GM19468 (cell line): ENCODE data around the gene RNF215.

Source experiments
- ATAC-seq: cut with Tn5 transposase; IDR thresholded peaks from one replicate; pipeline ENCODE4 v1.9.1; 2021; ENCODE audit warnings: mild to moderate bottlenecking, moderate library complexity, moderate number of reproducible peaks; ENCODE audit not compliant: unreplicated experiment; ENCODE audit errors: extremely low read depth

RNF215 gene

DNA sequence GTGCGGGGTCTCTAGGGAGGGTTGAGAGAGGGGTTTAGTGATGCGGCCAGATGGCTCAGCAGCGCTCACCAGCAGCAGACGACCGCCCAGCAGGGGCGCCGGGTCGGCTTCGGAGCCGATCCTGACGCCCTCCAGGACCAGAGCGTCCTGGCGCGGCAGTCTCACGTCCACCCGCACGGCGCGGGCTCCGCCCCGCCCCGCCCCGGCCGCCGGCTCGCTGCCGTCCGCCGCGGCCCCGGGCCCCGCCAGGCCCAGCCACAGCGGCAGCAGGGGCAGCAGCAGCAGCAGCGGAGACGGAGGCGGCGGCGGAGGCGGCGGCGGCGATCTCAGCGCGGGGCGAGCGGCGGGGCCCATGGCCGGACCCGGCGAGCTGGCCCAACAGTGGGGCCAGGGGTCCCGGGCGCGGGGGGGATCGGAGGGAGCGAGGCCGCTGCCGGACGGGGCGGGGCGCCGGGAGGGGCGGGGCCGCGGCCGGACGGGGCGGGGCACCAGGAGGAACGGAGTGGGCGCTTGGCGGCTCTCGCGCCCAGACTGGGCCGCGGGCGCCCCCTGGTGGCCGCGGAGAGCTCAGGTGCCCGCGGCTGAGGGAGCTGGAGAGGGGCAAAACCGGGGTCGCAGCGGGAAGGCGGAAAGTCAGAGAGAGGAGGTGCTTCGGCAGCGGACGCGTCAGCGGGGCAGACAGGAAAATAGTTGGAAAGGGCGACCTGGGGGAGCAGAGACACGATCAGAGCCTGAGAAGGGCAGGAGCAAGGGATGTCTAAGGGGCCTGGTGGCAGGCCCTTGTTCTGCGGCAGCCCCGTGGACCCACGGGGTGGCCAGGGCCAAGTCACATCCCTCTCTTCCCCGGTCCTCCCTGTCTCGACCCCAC, at the start of gene RNF215:
RNF215 (minus strand) TSS at position 452 of the 868 bp plus-strand sequence; CDS start at position 354, 98 bp downstream.
- peak; percentile 60 for ATAC-seq

GRCh38 chr22:30436196-30436595, 49.0 kb upstream of the RNF215 start:
- ATAC-seq: no peak

GRCh38 chr22:30435674-30436126, 48.5 kb upstream of the RNF215 start:
- no peak for ATAC-seq

- no peak for ATAC-seq
Measured at GRCh38 chr22:30434843-30435242, 47.6 kb upstream of the RNF215 start.

GRCh38 chr22:30433773-30434172, 46.6 kb upstream of the RNF215 start:
- ATAC-seq: no peak

DNA sequence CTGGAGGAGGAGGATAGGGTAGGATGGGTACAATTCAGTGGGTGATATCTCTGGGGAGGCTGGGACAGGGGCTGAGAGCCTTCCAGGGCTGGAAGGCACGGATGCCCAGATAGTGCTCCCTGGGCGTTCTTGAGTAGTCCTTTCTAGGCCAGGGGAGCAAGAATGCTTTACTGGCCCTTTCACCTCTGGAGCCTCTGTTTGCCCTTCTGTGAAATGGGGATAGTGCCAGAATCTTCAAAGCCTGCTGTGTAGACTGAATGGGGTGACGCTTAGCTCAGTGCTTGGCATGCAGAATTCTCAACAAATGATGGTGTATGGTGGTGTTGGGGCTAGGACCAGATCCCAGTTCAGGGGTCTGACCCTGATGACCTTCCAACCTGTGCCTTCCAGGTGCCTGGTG, 46.0 kb upstream of the RNF215 start:
- ATAC-seq: no peak

GRCh38 chr22:30432520-30432919, 45.3 kb upstream of the RNF215 start:
- no peak for ATAC-seq

GRCh38 chr22:30432096-30432495, 44.9 kb upstream of the RNF215 start:
- ATAC-seq: no peak

GRCh38 chr22:30430933-30431332, 43.7 kb upstream of the RNF215 start:
- no peak for ATAC-seq

DNA sequence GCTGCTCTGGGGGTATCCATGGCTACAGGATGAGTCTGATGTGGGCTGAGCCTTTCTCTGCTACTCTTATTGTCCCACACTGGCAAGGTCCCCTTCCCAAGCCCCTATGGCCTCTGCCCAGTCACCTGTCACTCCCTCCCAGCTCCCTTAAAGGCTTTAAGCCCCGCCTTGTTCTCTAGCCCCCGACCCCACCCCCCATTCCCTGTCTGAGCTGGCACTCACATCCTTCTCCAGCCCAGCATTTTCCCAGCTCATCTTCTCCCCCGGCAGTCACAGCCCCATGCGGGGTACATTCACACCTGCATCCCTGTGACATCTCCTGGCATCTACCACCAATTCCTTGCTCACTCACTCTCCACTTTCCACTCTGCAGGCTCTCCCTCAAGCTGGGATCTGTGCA, 42.7 kb upstream of the RNF215 start:
- ATAC-seq: no peak

- no peak for ATAC-seq
Measured at GRCh38 chr22:30427871-30428270, 40.7 kb upstream of the RNF215 start.

DNA sequence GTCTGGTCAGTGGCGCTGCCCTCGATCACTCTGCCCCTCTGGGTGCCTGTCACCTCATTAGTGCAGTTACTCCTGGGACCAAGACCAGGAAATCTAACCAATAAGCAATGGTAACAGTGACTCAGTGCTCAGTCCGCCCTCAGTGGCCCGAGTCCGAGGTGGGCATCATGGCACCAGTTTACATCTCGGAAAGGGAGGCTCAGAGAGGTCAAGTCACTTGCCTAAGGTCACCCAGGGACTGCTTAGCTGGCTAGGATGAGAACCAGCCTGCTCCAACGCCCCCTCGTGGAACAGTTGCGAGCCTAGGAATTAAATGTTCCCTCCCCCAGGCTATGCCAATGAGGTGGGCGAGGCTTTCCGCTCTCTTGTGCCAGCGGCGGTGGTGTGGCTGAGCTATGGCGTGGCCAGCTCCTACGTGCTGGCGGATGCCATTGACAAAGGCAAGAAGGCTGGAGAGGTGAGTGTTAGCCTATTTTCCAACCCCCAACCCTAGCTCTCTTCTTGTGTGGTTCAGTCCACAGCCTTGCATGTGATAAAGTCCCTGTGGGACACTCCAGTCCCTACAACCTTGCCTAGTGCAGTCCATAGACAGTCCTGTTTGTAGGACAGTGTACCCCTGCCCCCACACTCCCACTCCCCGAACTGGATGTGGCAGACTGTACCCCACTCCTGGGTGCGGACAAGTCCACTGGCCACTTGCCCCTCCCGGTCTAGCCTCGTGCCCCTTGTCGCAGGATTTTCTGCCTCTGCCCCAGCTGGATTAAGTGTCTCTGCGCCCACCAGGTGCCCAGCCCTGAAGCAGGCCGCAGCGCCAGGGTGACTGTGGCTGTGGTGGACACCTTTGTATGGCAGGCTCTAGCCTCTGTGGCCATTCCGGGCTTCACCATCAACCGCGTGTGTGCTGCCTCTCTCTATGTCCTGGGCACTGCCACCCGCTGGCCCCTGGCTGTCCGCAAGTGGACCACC, 39.5 kb upstream of the RNF215 start:
- no peak for ATAC-seq

DNA sequence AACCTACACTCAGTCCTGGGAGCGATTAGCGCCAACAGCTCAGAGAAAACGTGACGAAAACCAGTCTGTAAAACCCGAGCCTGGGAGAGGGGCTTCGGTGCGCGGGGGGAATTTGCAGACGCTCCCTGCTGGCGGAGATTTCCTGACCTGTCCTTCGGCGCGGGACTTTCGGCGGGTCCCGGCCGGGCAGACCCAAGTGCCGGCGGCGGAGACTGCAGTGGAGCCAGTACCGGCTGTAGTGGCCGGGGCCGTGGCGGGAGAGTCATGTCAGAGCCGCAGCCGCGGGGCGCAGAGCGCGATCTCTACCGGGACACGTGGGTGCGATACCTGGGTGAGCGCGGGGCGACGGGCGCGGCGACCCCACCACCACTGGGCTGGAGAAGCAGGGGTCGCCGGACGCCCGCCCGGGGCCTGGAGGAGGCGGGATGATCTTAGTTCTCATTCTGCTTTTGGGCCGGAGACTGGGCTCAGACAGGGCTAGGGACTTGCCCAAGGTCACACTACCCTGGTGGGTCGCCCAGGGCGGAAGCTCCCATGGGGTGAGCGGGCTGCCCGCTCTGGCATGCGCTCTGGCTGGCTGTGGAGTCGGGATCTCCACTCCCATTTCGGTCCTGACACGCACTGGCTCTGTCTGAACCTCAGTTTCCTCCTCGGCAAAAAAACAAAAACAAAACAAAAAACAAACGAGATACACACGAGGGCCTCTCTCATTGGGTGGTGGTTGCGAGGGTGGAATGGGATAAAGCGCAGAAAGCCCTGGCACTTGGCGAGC, 38.6 kb upstream of the RNF215 start, which contains the start of gene MTFP1:
MTFP1 (plus strand) TSS at position 153 of the 772 bp plus-strand sequence; CDS start at position 265, 112 bp downstream.
- no peak for ATAC-seq

- no peak for ATAC-seq
Measured at GRCh38 chr22:30425327-30425615, 38.1 kb upstream of the RNF215 start.

GRCh38 chr22:30424534-30425326, 37.5 kb upstream of the RNF215 start:
- ATAC-seq: no peak

GRCh38 chr22:30423959-30424533, 36.8 kb upstream of the RNF215 start:
- ATAC-seq: peak; percentile 77

- no peak for ATAC-seq
Measured at GRCh38 chr22:30423301-30423958, 36.2 kb upstream of the RNF215 start.

GRCh38 chr22:30422481-30423300, 35.5 kb upstream of the RNF215 start:
- ATAC-seq: no peak
